Natural killer cell (primary cell): ENCODE results near the gene KIAA0753. TPM values are rescaled to one million over a fixed set of nuclear protein-coding genes. Genes with fewer than 3 reads are reported as not detected.
"Not testable (repeated sequence)": the region's sequence is repeated elsewhere in the genome, so short reads cannot be mapped to it uniquely, and the experiment has no call there.

Experiments used
- ATAC-seq, 3 donors: fragments of 150-1000 bp in 2 of 3; fragments of 200-7000 bp in 1 of 3; cut with Tn5 transposase; 1 replicate in 1 of 3; 2 replicates in 2 of 3; pipeline ENCODE4 v1.10.0; 2021; ENCODE audit warnings: mild to moderate bottlenecking in 2 of 3, moderate library complexity in 2 of 3
- DNase-seq, 2 donors: peaks; one replicate each; pipeline versions ENCODE4 v3.0.0 to v3.0.0-alpha.2; 2013 to 2021; ENCODE audit warnings: mixed read lengths in 1 of 2
- H3K27ac ChIP-seq: one replicate; pipeline ENCODE4 v1.5.1; 2013; ENCODE audit warnings: mild to moderate bottlenecking, low read length
- H3K27me3 ChIP-seq: one replicate; pipeline ENCODE4 v1.6.1; 2013; ENCODE audit warnings: low read length; ENCODE audit not compliant: control insufficient read depth, insufficient read depth
- H3K36me3 ChIP-seq: one replicate; pipeline ENCODE4 v1.6.1; 2013; ENCODE audit warnings: low read length; ENCODE audit not compliant: control insufficient read depth, insufficient read depth
- H3K4me1 ChIP-seq: one replicate; pipeline ENCODE4 v1.6.1; 2013; ENCODE audit warnings: low read length; ENCODE audit not compliant: control insufficient read depth, insufficient read depth
- H3K4me3 ChIP-seq: one replicate; pipeline ENCODE4 v1.5.1; 2013; ENCODE audit warnings: low read length
- H3K9me3 ChIP-seq: one replicate; pipeline ENCODE4 v1.6.1; 2013; ENCODE audit warnings: low read length; ENCODE audit not compliant: control insufficient read depth, insufficient read depth
- H3K27ac Mint-ChIP-seq, 2 donors: one replicate each; pipeline ENCODE4 v1.8.0; 2022; ENCODE audit warnings: mild to moderate bottlenecking in 2 of 2, mixed read lengths in 2 of 2, moderate library complexity in 1 of 2
- H3K27me3 Mint-ChIP-seq, 2 donors: one replicate each; pipeline ENCODE4 v1.8.0; 2022; ENCODE audit warnings: low read depth in 2 of 2, mixed read lengths in 2 of 2
- H3K36me3 Mint-ChIP-seq: one replicate; pipeline ENCODE4 v1.8.0; 2022; ENCODE audit warnings: mixed read lengths
- H3K4me1 Mint-ChIP-seq, 2 donors: one replicate each; pipeline ENCODE4 v1.8.0; 2022; ENCODE audit warnings: mixed read lengths in 2 of 2
- H3K4me3 Mint-ChIP-seq: one replicate; pipeline ENCODE4 v1.8.0; 2022; ENCODE audit warnings: mild to moderate bottlenecking, moderate library complexity, mixed read lengths
- H3K9me3 Mint-ChIP-seq, 2 donors: one replicate each; pipeline ENCODE4 v1.8.0; 2022; ENCODE audit warnings: mixed read lengths in 2 of 2
- CTCF ChIP-seq: fragments of 200-600 bp; IDR thresholded peaks from one replicate; pipeline ENCODE4 v1.8.0; 2022; ENCODE audit warnings: antibody characterized with exemption
- WGBS: methylation state at CpG from one replicate; pipeline ENCODE4 v1.1.7; 2013; ENCODE audit warnings: missing lambda C conversion rate; ENCODE audit not compliant: insufficient coverage; 5-methylcytosine and 5-hydroxymethylcytosine counted together
- intact Hi-C: fragments of 100-400 bp; cut with micrococcal nuclease; formaldehyde crosslinking; loops from one replicate; pipeline ENCODE4 v1.14.2; 2022
- total RNA-seq, 4 donors: library from RNA; stranded (reverse); fragments of 120-200 nt in 1 of 4; gene quantifications; one replicate each; pipeline versions ENCODE4 v1.2.3 to v1.2.4, GENCODE V29; 2013 to 2022

The KIAA0753 gene
- total RNA-seq, 3 donors from 2014 or later (not counting 1 experiment from before 2014, with no cell fraction given): 13.4 to 17.2 (median 15.4) TPM

GRCh38 chr17:6657633-6658287 lies 17.2 kb upstream of the KIAA0753 start:
- no peak for ATAC-seq
- peaks cover 10 to 20% of the 10 kb centered on the region in 2 donors for H3K4me1 Mint-ChIP-seq
- TF ChIP-seq CTCF: no peak
- no peak for DNase-seq
- no peaks in the 10 kb centered on the region for H3K9me3 Mint-ChIP-seq
- H3K4me3 ChIP-seq: peak overlapping the region; percentile 25
- peaks cover 17% of the 10 kb centered on the region for H3K27me3 ChIP-seq
- peaks cover 39% of the 10 kb centered on the region for H3K4me1 ChIP-seq
- H3K27ac Mint-ChIP-seq: no peak overlapping the region
- no peaks in the 10 kb centered on the region for H3K36me3 Mint-ChIP-seq
- no peaks in the 10 kb centered on the region for H3K36me3 ChIP-seq
- intact Hi-C loops: no loop called here
- 77% methylated on average over 17 of the region's 18 CpGs for WGBS
- no peak overlapping the region for H3K27ac ChIP-seq
- H3K4me3 Mint-ChIP-seq: peak overlapping the region; percentile 66
- no peaks in the 10 kb centered on the region for H3K9me3 ChIP-seq
- peaks cover 49 to 72% of the 10 kb centered on the region in 2 donors for H3K27me3 Mint-ChIP-seq

GRCh38 chr17:6656797-6657632 lies 16.5 kb upstream of the KIAA0753 start:
- Mint-ChIP-seq H3K27me3 (peaks cover 42 to 71% of the 10 kb centered on the region in 2 donors), H3K27ac (peak overlapping the region in 1 of 2 donors; percentile 21), H3K4me1 (peaks cover 17 to 26% of the 10 kb centered on the region in 2 donors), H3K4me3 (peak overlapping the region; percentile 66)
- peak in 1 of 2 donors; percentile 82 for DNase-seq
- peak; percentile 49 to 57 (median 54) for ATAC-seq
- H3K36me3 ChIP-seq, H3K9me3 Mint-ChIP-seq, H3K36me3 Mint-ChIP-seq, intact Hi-C loops, H3K9me3 ChIP-seq, H3K27ac ChIP-seq: not testable (repeated sequence)
- Histone ChIP-seq H3K4me3 (peak overlapping the region; percentile 25), H3K4me1 (peaks cover 44% of the 10 kb centered on the region), H3K27me3 (peaks cover 13% of the 10 kb centered on the region)
- WGBS: 4% methylated on average over 37 of the region's 55 CpGs

- whole genome bisulfite sequencing: 6% methylated on average over 31 of the region's 41 CpGs
- intact Hi-C loops, H3K9me3 Mint-ChIP-seq, H3K27ac ChIP-seq, H3K27ac Mint-ChIP-seq, H3K9me3 ChIP-seq, H3K36me3 ChIP-seq, ATAC-seq, H3K4me3 ChIP-seq, DNase-seq, H3K36me3 Mint-ChIP-seq: not testable (repeated sequence)
- H3K27me3 ChIP-seq: peaks cover 13% of the 10 kb centered on the region
- Mint-ChIP-seq H3K4me1 (peaks cover 23 to 28% of the 10 kb centered on the region in 2 donors), H3K27me3 (peaks cover 37 to 61% of the 10 kb centered on the region in 2 donors), H3K4me3 (peak overlapping the region; percentile 55)
- H3K4me1 ChIP-seq: peaks cover 43% of the 10 kb centered on the region
Observed at GRCh38 chr17:6655732-6656361, 15.3 kb upstream of the KIAA0753 start.

- no peaks in the 10 kb centered on the region for H3K9me3 Mint-ChIP-seq
- DNase-seq: no peak
- ATAC-seq: no peak
- Histone ChIP-seq H3K4me1 (peaks cover 38% of the 10 kb centered on the region), H3K9me3 (no peaks in the 10 kb centered on the region), H3K27ac (no peak overlapping the region), H3K27me3 (peaks cover 13% of the 10 kb centered on the region), H3K36me3 (no peaks in the 10 kb centered on the region), H3K4me3 (no peak overlapping the region)
- H3K36me3 Mint-ChIP-seq: no peaks in the 10 kb centered on the region
- no peak for TF ChIP-seq CTCF
- peaks cover 27 to 29% of the 10 kb centered on the region in 2 donors for H3K4me1 Mint-ChIP-seq
- H3K27me3 Mint-ChIP-seq: peaks cover 29 to 54% of the 10 kb centered on the region in 2 donors
- H3K4me3 Mint-ChIP-seq: no peak overlapping the region
- 58% methylated on average over 43 of the region's 46 CpGs for WGBS
- intact Hi-C loops: loop anchor here (5.0 kb wide), 1 partner anchor 357 kb away; the partner anchor contains the start of gene RNASEK
- H3K27ac Mint-ChIP-seq: no peak overlapping the region
Observed at GRCh38 chr17:6654841-6655731, 14.6 kb upstream of the KIAA0753 start.
